ENCODE data around the gene S1PR1. TPM values are rescaled to one million over a fixed set of nuclear protein-coding genes. Genes with fewer than 3 reads are reported as not detected.
A peak's percentile ranks its signal among the peaks of the same experiment; 100 is the strongest.

Gene S1PR1
- total RNA-seq, 1 experiment from 2014 or later = 0.68 TPM

DNA sequence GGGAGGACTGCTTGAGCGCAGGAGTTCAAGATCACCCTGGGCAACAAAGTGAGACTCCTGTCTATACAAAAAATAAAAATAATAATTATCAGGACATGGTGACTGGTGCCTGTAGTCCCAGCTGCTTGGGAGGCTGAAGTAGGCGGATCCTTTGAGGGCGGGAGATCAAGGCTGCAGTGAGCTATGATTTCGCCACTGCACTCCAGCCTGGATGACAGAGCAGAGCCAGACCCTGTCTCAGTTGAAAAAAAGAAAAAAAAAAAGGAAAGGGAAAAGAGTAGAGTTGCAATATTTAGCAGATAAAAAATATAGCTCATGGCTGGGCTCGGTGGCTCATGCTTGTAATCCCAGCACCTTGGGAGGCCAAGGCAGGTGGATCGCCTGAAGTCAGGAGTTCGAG lies 3.3 kb upstream of the S1PR1 start:
- no TSS peak for BruUV-seq (replicated peaks)
- Histone ChIP-seq H3K79me2 (ENCODE audit: low read depth) (no peaks in the 10 kb centered on the region), H3K9me3 (ENCODE audit: insufficient read depth, low read depth) (no peaks in the 10 kb centered on the region), H3K27me3 (ENCODE audit: insufficient read depth, low read depth) (peaks cover 4% of the 10 kb centered on the region; the same call in 1 of the 2 replicates), H3K4me1 (replicated peaks; ENCODE audit: insufficient read depth) (peaks cover 20% of the 10 kb centered on the region), H3F3A (ENCODE audit: insufficient read depth, low read depth) (peaks cover 12% of the 10 kb centered on the region; the same call in 1 of the 2 replicates), H4K20me1 (ENCODE audit: insufficient read depth) (no peaks in the 10 kb centered on the region), H3K27ac (no peak overlapping the region), H3K4me2 (no peak overlapping the region), H3K36me3 (ENCODE audit: low read depth) (no peaks in the 10 kb centered on the region), H3K9me2 (ENCODE audit: insufficient read depth) (0 out of 2 replicates have a peak, but pooled peaks cover 4% of the 10 kb centered on the region), H2AFZ (no peak overlapping the region), H3K4me3 (no peak overlapping the region)
- ChIA-PET CTCF (no interaction called here), POLR2A (ENCODE audit: unreplicated experiment) (no interaction called here)
- TF ChIP-seq, protein P1, sequence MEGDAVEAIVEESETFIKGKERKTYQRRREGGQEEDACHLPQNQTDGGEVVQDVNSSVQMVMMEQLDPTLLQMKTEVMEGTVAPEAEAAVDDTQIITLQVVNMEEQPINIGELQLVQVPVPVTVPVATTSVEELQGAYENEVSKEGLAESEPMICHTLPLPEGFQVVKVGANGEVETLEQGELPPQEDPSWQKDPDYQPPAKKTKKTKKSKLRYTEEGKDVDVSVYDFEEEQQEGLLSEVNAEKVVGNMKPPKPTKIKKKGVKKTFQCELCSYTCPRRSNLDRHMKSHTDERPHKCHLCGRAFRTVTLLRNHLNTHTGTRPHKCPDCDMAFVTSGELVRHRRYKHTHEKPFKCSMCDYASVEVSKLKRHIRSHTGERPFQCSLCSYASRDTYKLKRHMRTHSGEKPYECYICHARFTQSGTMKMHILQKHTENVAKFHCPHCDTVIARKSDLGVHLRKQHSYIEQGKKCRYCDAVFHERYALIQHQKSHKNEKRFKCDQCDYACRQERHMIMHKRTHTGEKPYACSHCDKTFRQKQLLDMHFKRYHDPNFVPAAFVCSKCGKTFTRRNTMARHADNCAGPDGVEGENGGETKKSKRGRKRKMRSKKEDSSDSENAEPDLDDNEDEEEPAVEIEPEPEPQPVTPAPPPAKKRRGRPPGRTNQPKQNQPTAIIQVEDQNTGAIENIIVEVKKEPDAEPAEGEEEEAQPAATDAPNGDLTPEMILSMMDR (conservative IDR thresholded peaks at IDR 0.05) = no peak
- no peak for TF ChIP-seq EZH2 (IDR thresholded peaks at IDR 0.05; ENCODE audit: low read depth)
- intact Hi-C loops (cut with micrococcal nuclease; ENCODE audit: unreplicated experiment) = loop anchor here (10.0 kb wide), 2 partner anchors 59 to 99 kb away; no protein-coding TSS in a partner anchor
- no peak for DNase-seq

DNA sequence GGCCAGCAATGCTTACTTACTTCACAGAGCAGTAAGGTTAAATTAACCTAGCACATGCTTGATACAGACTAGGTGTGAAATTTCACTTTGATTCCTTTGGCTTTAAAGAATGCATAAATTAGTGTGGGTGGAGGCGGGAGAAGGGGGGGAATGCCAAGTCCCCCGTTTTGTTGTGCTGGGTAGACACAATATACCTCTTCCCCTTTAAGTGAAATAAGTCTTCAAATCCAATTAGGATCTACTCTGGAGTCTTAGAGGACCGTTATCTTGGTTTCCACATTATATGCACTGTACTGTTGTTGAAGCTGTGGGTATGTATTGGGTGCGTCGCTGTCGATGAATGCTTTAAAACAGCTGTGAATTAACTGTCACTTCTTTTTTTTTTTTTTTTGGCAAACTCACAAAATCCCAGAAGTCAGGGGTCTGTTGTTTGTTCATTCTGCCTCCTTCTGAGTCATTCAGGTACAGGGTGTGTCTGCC lies 1.6 kb upstream of the S1PR1 start:
- TF ChIP-seq EZH2 (IDR thresholded peaks at IDR 0.05; ENCODE audit: low read depth) = no peak
- TF ChIP-seq, protein P1 (conservative IDR thresholded peaks at IDR 0.05) = no peak; the same call in 1 of the 2 replicates
- Histone ChIP-seq H3K36me3 (ENCODE audit: low read depth) (no peaks in the 10 kb centered on the region), H4K20me1 (ENCODE audit: insufficient read depth) (no peaks in the 10 kb centered on the region), H3K4me1 (replicated peaks; ENCODE audit: insufficient read depth) (peaks cover 20% of the 10 kb centered on the region), H3F3A (ENCODE audit: insufficient read depth, low read depth) (peaks cover 12% of the 10 kb centered on the region; the same call in 1 of the 2 replicates), H3K4me3 (peak overlapping the region; percentile 77), H3K9me3 (ENCODE audit: insufficient read depth, low read depth) (no peaks in the 10 kb centered on the region), H2AFZ (peak overlapping the region; percentile 95), H3K4me2 (peak overlapping the region; percentile 100), H3K9me2 (ENCODE audit: insufficient read depth) (no peaks in the 10 kb centered on the region), H3K27ac (no peak overlapping the region), H3K79me2 (ENCODE audit: low read depth) (no peaks in the 10 kb centered on the region), H3K27me3 (ENCODE audit: insufficient read depth, low read depth) (peaks cover 4% of the 10 kb centered on the region; the same call in 1 of the 2 replicates)
- intact Hi-C loops (cut with micrococcal nuclease; ENCODE audit: unreplicated experiment) = loop anchor here (5.0 to 10.0 kb wide), 3 partner anchors 60 to 233 kb away; no protein-coding TSS in a partner anchor
- BruUV-seq (replicated peaks) = no TSS peak
- ChIA-PET POLR2A (ENCODE audit: unreplicated experiment) (interaction anchor here (0.6 kb wide), 1 partner anchor 313 kb away, joined by 33 read pairs; no protein-coding TSS in a partner anchor), CTCF (interaction anchor here (0.6 to 1.4 kb wide), 2 partner anchors 53 to 213 kb away, joined by 3 to 8 read pairs; no protein-coding TSS in a partner anchor)
- DNase-seq = no peak

DNA sequence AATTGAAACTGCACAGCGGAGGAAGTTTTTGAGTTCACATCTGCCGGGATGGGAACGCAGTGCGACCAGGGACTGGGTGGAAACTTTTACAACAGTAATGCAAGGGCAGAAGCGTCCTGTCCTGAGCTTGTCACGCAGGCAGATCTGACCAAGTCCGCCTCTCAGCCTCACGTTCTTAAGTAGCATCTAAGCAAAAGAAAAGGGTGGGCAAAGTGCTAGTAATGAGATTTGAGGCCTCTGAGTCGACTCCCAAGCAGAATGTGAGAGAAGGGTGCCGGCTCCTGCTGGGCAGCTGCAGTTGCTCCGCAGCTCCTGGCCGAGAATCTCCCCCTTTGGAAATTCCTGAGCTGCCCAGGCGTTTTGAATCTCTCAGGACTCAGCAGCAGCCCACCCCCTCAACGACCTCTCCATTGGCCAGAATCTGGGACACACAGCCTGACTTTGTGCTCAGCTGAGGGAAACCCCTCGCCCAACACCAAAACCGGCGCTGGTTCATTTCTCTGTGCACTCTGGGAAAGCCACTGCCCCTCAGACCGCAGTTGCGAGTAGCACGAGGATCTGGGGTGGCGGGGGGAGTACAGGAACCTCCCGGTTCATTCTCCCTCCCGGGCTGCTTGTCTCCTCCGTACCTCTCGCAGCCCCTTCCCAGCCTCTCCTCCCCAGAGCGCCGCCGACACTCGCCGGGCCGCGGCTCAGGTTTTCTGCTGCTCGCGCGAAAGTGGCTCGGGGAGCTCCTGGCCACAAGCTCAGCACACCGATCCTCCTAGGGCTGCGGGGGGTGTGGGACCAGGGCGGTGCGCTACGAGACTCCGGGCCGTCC lies 913 bp upstream of the S1PR1 start:
- peak; percentile 26 to 56 for DNase-seq
- H3K4me2 ChIP-seq = peak overlapping the region; percentile 100
- peaks cover 12% of the 10 kb centered on the region; the same call in 1 of the 2 replicates for H3F3A ChIP-seq (ENCODE audit: insufficient read depth, low read depth)
- H3K79me2 ChIP-seq (ENCODE audit: low read depth) = no peaks in the 10 kb centered on the region
- H2AFZ ChIP-seq = peak overlapping the region; percentile 95
- no peak for TF ChIP-seq EZH2 (IDR thresholded peaks at IDR 0.05; ENCODE audit: low read depth)
- TF ChIP-seq, protein P1 (conservative IDR thresholded peaks at IDR 0.05) = no peak
- no peaks in the 10 kb centered on the region for H3K9me3 ChIP-seq (ENCODE audit: insufficient read depth, low read depth)
- peaks cover 4% of the 10 kb centered on the region; the same call in 1 of the 2 replicates for H3K27me3 ChIP-seq (ENCODE audit: insufficient read depth, low read depth)
- peaks cover 20% of the 10 kb centered on the region for H3K4me1 ChIP-seq (replicated peaks; ENCODE audit: insufficient read depth)
- intact Hi-C loops (cut with micrococcal nuclease; ENCODE audit: unreplicated experiment) = loop anchor here (2.0 to 10.0 kb wide), 4 partner anchors 19 to 234 kb away; no protein-coding TSS in a partner anchor
- CTCF ChIA-PET = interaction anchor here (0.6 to 1.4 kb wide), 3 partner anchors 9 to 214 kb away, joined by 3 to 8 read pairs (median 3); no protein-coding TSS in a partner anchor
- BruUV-seq (replicated peaks) = TSS peak; percentile 49
- POLR2A ChIA-PET (ENCODE audit: unreplicated experiment) = interaction anchor here (0.6 kb wide), 1 partner anchor 314 kb away, joined by 33 read pairs; no protein-coding TSS in a partner anchor
- H3K4me3 ChIP-seq = peak overlapping the region; percentile 77
- no peaks in the 10 kb centered on the region for H3K9me2 ChIP-seq (ENCODE audit: insufficient read depth)
- no peak overlapping the region for H3K27ac ChIP-seq
- H4K20me1 ChIP-seq (ENCODE audit: insufficient read depth) = no peaks in the 10 kb centered on the region
- H3K36me3 ChIP-seq (ENCODE audit: low read depth) = no peaks in the 10 kb centered on the region

Measured in PC-9 (cell line).